ENCODE results near the gene APIP.
A peak's percentile ranks its signal among the peaks of the same experiment; 100 is the strongest.

The APIP gene

DNA sequence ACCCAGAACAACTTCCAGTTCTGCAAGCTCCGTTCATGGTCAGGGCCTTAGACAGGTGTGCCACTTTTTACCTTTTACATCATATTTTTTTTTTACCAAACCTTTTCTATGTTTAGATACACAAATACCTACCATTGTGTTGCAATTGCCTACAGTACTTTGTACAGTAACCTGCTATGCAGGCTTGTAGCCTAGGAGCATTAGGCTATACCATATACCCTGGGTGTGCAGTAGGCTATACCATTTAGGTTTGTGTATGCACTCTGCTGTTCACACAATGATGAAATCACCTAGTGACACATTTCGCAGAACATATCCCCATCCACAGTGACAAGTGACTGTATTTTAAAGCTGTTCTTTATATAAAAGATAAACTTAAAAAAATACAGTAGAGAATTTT, 29.6 kb downstream of the APIP start:
- no peak for DNase-seq

- DNase-seq, result no peak
Measured at GRCh38 chr11:34881900-34882299, 34.3 kb downstream of the APIP start.

DNA sequence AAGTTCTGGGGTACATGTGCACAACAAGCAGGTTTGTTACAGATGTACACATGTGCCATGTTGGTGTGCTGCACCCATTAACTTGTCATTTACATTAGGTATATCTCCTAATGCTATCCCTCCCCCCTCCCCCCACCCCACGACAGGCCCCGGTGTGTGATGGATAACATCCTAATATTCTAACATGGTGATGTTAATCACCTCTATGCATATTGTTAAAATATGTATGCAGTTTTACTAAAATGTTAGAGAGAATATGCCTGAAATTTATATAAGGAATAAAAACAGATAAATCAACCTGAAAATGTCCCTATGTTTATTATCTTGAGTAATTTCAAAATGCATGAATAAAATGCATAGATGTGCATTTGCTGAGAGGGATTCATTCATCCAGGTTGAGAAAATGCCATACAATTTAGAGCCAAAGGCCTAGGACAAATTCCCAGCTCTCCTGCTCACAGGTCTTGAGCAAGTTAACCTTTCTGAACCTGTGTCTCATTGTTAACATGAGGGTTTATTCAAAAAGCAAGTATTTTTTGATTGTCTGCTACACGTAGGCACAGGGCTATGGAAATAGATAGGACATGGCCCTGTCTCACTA, 38.7 kb downstream of the APIP start:
- no peak for DNase-seq

- DNase-seq, result no peak
Measured at GRCh38 chr11:34874202-34874601, 42.0 kb downstream of the APIP start.

DNA sequence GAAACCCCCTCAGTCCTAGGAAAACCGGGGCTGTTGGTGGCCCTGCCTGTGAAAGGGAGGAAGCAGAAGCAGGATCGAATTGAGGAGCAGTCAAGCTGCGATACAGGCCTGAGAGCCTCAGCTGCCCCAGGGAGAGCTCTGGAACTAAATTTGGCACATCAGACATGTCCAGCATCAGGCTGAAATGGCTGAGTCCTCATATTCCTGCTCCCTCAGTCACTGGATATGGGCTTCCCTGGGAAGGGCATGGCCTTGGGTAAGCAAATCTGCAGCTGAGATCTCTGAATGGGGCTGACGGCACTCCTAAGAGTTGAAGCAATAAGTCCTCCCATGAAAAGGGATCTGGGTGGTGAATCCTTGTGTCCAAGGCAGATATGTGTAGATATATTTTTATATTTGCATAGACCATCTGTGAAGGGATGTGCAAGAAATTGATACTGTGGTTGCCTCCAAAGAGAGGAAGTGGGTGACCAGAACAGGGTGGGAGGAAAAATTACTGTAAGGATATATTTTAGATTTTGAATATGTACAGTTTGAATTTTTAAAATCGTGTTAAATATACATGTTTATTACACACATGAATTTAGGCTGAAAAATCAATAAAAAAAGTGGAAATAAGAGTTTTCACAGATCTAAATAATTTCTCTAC, 45.5 kb downstream of the APIP start:
- no peak for DNase-seq

DNA sequence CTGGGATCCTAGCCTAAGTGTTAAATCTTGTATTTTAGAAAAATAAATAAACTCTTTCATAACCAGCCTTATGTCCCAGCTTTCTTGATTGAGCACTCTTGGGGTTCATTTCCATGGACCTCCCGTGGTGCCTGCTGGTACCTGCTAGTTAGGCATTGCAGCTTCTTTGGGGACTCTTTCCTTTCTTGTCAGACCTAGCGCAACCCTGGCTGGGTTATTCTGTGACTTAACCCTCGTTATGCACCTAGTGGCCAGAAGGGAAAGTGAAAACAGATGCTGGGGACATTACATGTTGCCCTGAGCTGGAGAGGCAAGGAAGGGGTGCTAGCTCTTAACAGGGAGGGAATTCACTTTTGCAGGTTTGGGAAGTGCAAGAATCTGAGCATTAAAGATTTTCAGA, 46.8 kb downstream of the APIP start:
- no peak for DNase-seq

- no peak for DNase-seq
Measured at GRCh38 chr11:34866375-34866774, 49.8 kb downstream of the APIP start.

- no peak for DNase-seq
Measured at GRCh38 chr11:34865261-34865660, 50.9 kb downstream of the APIP start.

GRCh38 chr11:34864424-34864823, 51.8 kb downstream of the APIP start:
- no peak for DNase-seq

- no peak for DNase-seq
Measured at GRCh38 chr11:34863048-34863447, 53.1 kb downstream of the APIP start.

DNA sequence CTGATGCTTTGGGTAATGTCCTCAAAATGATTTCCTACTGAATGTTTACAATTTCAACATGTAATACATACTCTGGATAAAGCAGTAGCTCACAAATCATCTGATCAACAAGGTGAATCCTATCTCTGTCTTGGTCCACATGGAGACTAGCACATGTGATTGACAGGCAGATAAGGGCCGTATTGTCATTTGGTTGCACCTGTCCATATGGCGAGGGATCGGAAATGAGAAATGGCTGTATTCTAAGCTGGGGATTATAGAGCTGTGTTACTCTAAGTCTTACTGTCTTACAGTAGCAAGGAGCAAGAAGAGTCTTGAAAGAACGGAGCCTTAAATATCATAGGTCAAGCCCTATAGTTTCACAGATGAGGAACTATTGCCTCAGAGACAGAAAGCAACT, 55.7 kb downstream of the APIP start:
- no peak for DNase-seq

DNA sequence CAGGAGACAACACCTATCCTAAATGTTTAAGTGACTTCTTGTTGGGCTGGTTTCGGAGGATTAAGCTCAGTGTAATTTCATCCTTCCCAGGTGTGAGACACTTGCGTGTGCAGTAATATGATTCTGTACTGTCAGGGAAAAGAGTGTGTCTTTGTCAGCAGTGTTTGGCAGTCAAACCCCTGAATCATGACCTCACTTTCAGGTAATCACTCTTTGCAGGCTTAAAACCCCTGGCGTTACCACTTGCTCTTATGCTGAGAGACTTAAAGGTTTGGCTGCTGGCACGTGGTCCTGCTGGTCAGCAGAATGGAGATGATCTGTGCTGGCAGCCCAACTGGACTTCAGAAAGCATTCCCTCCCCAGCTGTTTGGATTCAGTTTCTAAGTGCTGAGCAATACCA, 56.1 kb downstream of the APIP start:
- DNase-seq, result peak; percentile 35

- DNase-seq, result no peak
Measured at GRCh38 chr11:34859496-34859895, 56.7 kb downstream of the APIP start.

GRCh38 chr11:34857463-34857862, 58.7 kb downstream of the APIP start:
- no peak for DNase-seq

- DNase-seq, result no peak
Measured at GRCh38 chr11:34856251-34856650, 59.9 kb downstream of the APIP start.

DNA sequence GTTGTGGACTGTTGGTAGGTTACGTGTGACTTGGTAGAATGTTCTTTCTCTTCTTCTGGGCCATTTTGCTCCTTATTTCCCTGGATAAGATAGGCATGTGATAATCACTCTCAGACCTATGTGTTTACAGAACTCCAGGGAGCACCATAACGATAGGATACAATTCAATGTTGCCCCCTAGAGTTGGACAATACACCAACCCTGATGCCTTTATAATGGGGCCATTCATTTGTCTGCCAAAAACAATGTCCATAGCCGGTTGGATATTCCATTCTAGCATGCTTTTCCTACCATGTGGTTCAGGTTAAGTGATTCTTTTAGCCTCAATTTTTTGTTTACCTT, 60.5 kb downstream of the APIP start:
- DNase-seq, result no peak

DNA sequence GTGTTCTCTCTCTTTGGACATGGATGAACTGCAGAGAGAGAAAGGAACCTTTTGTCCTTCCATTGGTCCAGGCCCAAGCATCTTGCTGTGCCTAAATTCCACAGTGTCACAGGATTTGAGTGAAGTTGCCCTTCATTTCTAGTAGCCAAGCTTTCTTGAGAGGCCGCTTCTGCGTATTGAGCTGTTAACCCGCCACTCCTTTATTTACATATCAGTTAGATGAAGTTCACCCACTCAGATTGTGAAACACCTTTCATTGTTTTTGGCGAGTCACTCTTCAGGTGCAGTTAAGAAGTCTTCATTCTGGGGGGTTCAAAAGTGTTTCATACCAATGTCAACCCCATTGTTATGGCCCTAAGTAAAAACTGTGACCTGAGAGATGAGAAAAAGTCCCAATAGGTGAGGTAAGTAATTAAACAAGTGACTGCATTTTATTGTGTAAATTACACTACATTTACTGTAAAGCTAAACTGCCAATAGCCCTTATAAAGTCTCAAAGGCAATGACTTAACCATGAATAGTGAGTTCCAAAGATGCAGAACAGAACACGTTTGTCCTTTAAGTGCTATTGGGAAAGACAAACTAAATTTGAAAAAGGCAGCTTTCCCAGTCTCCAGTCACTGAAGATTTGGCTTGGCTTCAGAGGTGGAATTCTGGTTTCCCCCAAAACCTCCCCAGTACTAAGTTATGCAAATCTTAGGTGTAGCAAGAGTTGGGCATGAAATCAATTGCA, 61.0 kb downstream of the APIP start:
- no peak for DNase-seq

- no peak for DNase-seq
Measured at GRCh38 chr11:34851916-34852315, 64.3 kb downstream of the APIP start.

DNA sequence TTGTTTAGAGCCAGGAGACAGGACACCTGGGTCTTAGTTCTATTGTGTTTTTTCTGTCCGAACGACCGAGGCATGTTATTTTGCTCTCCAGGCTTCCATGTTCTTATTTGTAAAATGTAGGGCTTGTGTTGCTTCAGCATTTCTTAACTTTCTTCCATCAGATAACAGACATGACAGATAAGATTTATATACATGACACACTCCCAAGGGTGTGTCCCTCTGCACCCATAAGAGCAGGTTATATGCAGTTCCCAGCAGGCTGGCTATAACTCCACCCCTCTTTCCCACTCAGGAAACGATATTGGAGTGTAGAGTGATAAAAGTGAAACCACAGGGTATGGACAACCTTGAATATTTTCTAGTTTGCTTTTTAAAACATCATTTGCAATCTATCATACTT, 65.8 kb downstream of the APIP start:
- DNase-seq, result no peak

DNA sequence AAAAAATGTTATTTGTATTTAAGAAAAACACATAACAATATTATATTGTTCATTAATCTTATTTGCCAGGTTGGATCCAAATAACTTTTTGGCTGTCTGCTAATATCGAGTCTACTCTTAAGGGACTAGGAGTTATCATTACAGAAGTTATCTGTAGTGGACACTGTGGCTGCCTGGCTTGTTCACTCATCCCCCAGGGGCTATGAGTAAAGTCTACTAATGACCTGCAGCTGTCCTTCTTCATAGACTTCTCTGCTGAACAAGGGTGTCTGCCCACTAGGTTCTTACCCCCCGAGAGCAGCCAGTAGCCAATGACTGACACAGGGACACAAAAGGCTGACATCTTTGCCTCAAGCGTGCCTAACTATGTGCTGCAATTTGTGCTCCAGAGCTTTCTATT, 69.7 kb downstream of the APIP start:
- no peak for DNase-seq

- no peak for DNase-seq
Measured at GRCh38 chr11:34844463-34845112, 71.6 kb downstream of the APIP start.

GRCh38 chr11:34843271-34843670, 72.9 kb downstream of the APIP start:
- DNase-seq, result no peak

- DNase-seq, result no peak
Measured at GRCh38 chr11:34840736-34841386, 75.3 kb downstream of the APIP start.

DNA sequence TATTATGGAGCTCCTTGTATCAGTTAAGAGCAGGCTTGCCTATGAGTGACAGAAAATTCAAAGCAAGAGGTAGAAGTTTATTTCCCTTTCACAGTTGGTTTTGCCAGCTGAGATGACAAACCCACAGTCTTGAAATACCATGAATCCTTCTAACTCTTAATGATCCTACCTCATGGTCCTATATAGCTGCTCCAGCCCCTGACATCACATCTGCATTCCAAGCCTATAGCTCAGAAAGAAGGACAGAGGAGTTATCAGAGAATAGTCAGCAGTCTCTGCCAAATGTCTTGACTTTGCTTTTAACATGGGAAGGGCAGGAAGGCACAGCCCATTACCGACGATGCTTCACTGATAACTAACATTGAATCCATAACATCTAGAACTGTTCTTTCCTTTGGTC, 76.2 kb downstream of the APIP start:
- no peak for DNase-seq

Measured in left hindlimb (tissue), 1 donor.